A673 (cell line): Measurements from ENCODE around the gene CLN6. TPM values are rescaled to one million over a fixed set of nuclear protein-coding genes. Genes with fewer than 3 reads are reported as not detected.

Source experiments
- BruUV-seq: library from RNA; stranded (reverse); fragments of 400-500 nt; replicated peaks from 2 replicates; lab custom pipeline; 2021; lab: Mats Ljungman, UMichigan
- CTCF ChIA-PET: fragments of 300-600 bp; sonication (Branson Sonifier 250); formaldehyde crosslinking; loops from one replicate; lab custom pipeline; 2022; ENCODE audit warnings: antibody characterized with exemption; lab: Charles Lee
- POLR2A ChIA-PET: fragments of 300-600 bp; sonication (Branson Sonifier 250); formaldehyde crosslinking; loops from one replicate; lab custom pipeline; 2022; ENCODE audit warnings: antibody characterized with exemption; ENCODE audit not compliant: low non-redundant PET; lab: Charles Lee
- DNase-seq: peaks from one replicate; pipeline ENCODE4 v3.0.0-alpha.2; 2015; ENCODE audit warnings: low spot score
- H3K27ac ChIP-seq: fragments of 200-600 bp; sonication (generic); 2 replicates; pipeline ENCODE4 v1.5.1; 2016; ENCODE audit warnings: mixed run types, low read depth, mild to moderate bottlenecking, mixed read lengths, antibody characterized with exemption, low read length; ENCODE audit not compliant: poor library complexity, severe bottlenecking
- H3K27me3 ChIP-seq: fragments of 200-600 bp; sonication (generic); replicated peaks from 2 replicates; pipeline ENCODE4 v1.6.1; 2017; ENCODE audit warnings: mixed run types, low read depth, mild to moderate bottlenecking, mixed read lengths, antibody characterized with exemption, low read length; ENCODE audit not compliant: insufficient read depth, poor library complexity
- H3K36me3 ChIP-seq: fragments of 200-600 bp; sonication (generic); 2 replicates; pipeline ENCODE4 v1.6.1; 2016; ENCODE audit warnings: mixed run types, mild to moderate bottlenecking, mixed read lengths, antibody characterized with exemption, low read length; ENCODE audit not compliant: insufficient read depth, poor library complexity, severe bottlenecking
- H3K4me1 ChIP-seq: fragments of 200-600 bp; sonication (generic); 2 replicates; pipeline ENCODE4 v1.6.1; 2017; ENCODE audit warnings: mixed run types, mild to moderate bottlenecking, mixed read lengths, antibody characterized with exemption, low read length; ENCODE audit not compliant: insufficient read depth, poor library complexity, severe bottlenecking
- H3K4me3 ChIP-seq: fragments of 200-600 bp; sonication (generic); 2 replicates; pipeline ENCODE4 v1.5.1; 2016; ENCODE audit warnings: low read depth, mixed run types, mild to moderate bottlenecking, mixed read lengths, low read length; ENCODE audit not compliant: poor library complexity, severe bottlenecking
- H3K9me3 ChIP-seq: fragments of 200-600 bp; sonication (generic); 2 replicates; pipeline ENCODE4 v1.6.1; 2016; ENCODE audit warnings: mixed run types, low read depth, mild to moderate bottlenecking, mixed read lengths, antibody characterized with exemption, low read length; ENCODE audit not compliant: poor library complexity, severe bottlenecking
- CTCF ChIP-seq: fragments of 300-800, 200-600 bp; sonication (generic); conservative IDR thresholded peaks from 2 replicates; pipeline ENCODE4 v1.5.1; 2017; ENCODE audit warnings: low read depth, mild to moderate bottlenecking, antibody characterized with exemption, low read length, moderate library complexity, mixed read lengths
- EZH2 ChIP-seq: fragments of 200-600 bp; sonication (generic); IDR thresholded peaks from 2 replicates; pipeline ENCODE4 v1.6.1; 2017; ENCODE audit warnings: borderline replicate concordance, low read depth, mild to moderate bottlenecking, mixed read lengths, antibody characterized with exemption, low read length; ENCODE audit not compliant: poor library complexity, severe bottlenecking
- intact Hi-C: fragments of 100-400 bp; cut with micrococcal nuclease; formaldehyde crosslinking; loops from one replicate; pipeline ENCODE4 v1.10.0; 2022; ENCODE audit not compliant: unreplicated experiment
- total RNA-seq: library from RNA; stranded (reverse); gene quantifications from 2 replicates; pipeline ENCODE4 v1.2.3, GENCODE V29; 2021

CLN6 gene
- total RNA-seq, 1 experiment from 2014 or later = 84.7 TPM

GRCh38 chr15:68218331-68218730 lies 11.2 kb downstream of the CLN6 start:
- Histone ChIP-seq H3K27me3 (no peaks in the 10 kb centered on the region), H3K4me1 (no peaks in the 10 kb centered on the region), H3K4me3 (no peak overlapping the region), H3K36me3 (peaks cover 15% of the 10 kb centered on the region), H3K27ac (no peak overlapping the region), H3K9me3 (no peaks in the 10 kb centered on the region)
- BruUV-seq = no TSS peak
- intact Hi-C loops = no loop called here
- ChIA-PET CTCF (no interaction called here), POLR2A (no interaction called here)
- no peak for DNase-seq
- TF ChIP-seq CTCF (no peak), EZH2 (no peak)

DNA sequence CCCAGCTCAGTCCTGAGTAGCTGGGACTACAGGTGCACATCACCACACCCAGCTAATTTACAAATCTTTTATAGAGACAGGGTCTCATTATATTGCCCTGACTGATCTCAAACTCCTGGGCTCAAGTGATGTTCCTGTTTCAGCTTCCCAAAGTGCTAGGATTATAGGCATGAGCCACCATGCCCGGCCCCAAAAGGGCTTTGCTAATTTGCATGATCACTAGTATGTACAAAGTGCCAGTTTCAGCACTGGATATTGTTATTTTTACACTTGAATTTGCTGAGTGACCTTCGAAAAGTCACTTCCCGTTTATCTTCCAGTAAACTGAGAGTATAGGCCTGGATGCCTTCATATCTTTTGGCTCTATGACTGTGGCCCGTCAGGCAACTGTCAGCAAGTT lies 12.2 kb downstream of the CLN6 start:
- POLR2A ChIA-PET = no interaction called here
- no peaks in the 10 kb centered on the region for H3K9me3 ChIP-seq
- H3K27me3 ChIP-seq = no peaks in the 10 kb centered on the region
- intact Hi-C loops = no loop called here
- no TSS peak for BruUV-seq
- H3K4me3 ChIP-seq = no peak overlapping the region
- no peaks in the 10 kb centered on the region for H3K4me1 ChIP-seq
- H3K36me3 ChIP-seq = peaks cover 15% of the 10 kb centered on the region
- TF ChIP-seq CTCF = no peak
- no peak for TF ChIP-seq EZH2
- H3K27ac ChIP-seq = no peak overlapping the region
- CTCF ChIA-PET = no interaction called here
- DNase-seq = no peak

DNA sequence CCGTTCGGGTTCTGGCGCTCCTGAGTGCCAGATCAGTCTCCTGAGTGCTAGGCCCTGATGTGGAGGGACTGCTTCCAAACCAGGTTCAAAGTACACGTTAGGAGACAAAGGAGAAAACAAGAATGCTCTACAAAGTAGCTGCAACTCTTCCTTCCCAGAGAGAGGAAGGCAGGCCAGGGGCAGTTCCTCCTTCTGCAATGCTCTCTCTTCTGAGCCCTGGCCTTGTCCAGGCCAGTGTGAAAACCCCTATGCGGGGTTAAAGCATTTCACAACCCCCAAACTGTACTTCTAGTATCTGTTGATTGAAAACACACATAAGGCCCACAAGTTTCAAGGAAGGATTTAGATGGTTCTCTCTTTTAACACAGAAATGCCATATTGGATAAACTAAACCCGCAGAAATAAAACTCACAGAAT lies 14.7 kb downstream of the CLN6 start:
- POLR2A ChIA-PET = interaction anchor here (0.6 kb wide), 1 partner anchor 141 kb away, joined by 3 read pairs; no protein-coding TSS in a partner anchor
- no peaks in the 10 kb centered on the region for H3K27me3 ChIP-seq
- TF ChIP-seq EZH2 = no peak
- no peak for TF ChIP-seq CTCF
- H3K4me1 ChIP-seq = no peaks in the 10 kb centered on the region
- no peak for DNase-seq
- H3K9me3 ChIP-seq = no peaks in the 10 kb centered on the region
- CTCF ChIA-PET = interaction anchor here (0.7 kb wide), 1 partner anchor 170 kb away, joined by 17 read pairs; no protein-coding TSS in a partner anchor
- no peak overlapping the region for H3K27ac ChIP-seq
- H3K4me3 ChIP-seq = no peak overlapping the region
- H3K36me3 ChIP-seq = peaks cover 15% of the 10 kb centered on the region
- intact Hi-C loops = no loop called here
- BruUV-seq = no TSS peak
